Neuronal stem cell (in vitro differentiated cells): Measurements from ENCODE around the gene EDEM1.
"Not testable (repeated sequence)": the region's sequence is repeated elsewhere in the genome, so short reads cannot be mapped to it uniquely, and the experiment has no call there.

ENCODE experiments used
- DNase-seq: peaks from one replicate; pipeline ENCODE4 v3.0.0-alpha.2; 2013; ENCODE audit warnings: low spot score
- H2AFZ ChIP-seq: one replicate; pipeline ENCODE4 v1.6.1; 2013; ENCODE audit warnings: mild to moderate bottlenecking, low read length, inconsistent platforms
- H2AK5ac ChIP-seq: 2 replicates; pipeline ENCODE4 v1.6.1; 2013; ENCODE audit warnings: low read depth, mild to moderate bottlenecking, inconsistent platforms, low read length, moderate library complexity, mixed read lengths
- H2BK120ac ChIP-seq: 2 replicates; pipeline ENCODE4 v1.6.1; 2013; ENCODE audit warnings: low read depth, mild to moderate bottlenecking, inconsistent platforms, low read length, moderate library complexity, mixed read lengths
- H2BK12ac ChIP-seq: one replicate; pipeline ENCODE4 v1.6.1; 2013; ENCODE audit warnings: low read length, inconsistent platforms
- H2BK15ac ChIP-seq: 2 replicates; pipeline ENCODE4 v1.6.1; 2013; ENCODE audit warnings: mild to moderate bottlenecking, low read length, inconsistent platforms, mixed read lengths
- H2BK5ac ChIP-seq: one replicate; pipeline ENCODE4 v1.6.1; 2013; ENCODE audit warnings: inconsistent platforms, mild to moderate bottlenecking, low read length, moderate library complexity
- H3K14ac ChIP-seq: one replicate; pipeline ENCODE4 v1.6.1; 2013; ENCODE audit warnings: low read length, inconsistent platforms
- H3K18ac ChIP-seq: 2 replicates; pipeline ENCODE4 v1.6.1; 2013; ENCODE audit warnings: low read length, inconsistent platforms
- H3K23ac ChIP-seq: 2 replicates; pipeline ENCODE4 v1.6.1; 2013; ENCODE audit warnings: low read depth, mild to moderate bottlenecking, mixed read lengths, low read length, inconsistent platforms; ENCODE audit not compliant: poor library complexity
- H3K27ac ChIP-seq: replicated peaks from 3 replicates; pipeline ENCODE4 v1.5.1; 2013; ENCODE audit warnings: low read length, inconsistent platforms
- H3K27me3 ChIP-seq, 3 experiments: 2 replicates each; pipeline ENCODE4 v1.6.1; 2013; ENCODE audit warnings: low read length in 3 of 3, mild to moderate bottlenecking in 2 of 3, inconsistent platforms in 1 of 3, low read depth in 1 of 3, mixed read lengths in 1 of 3, moderate library complexity in 1 of 3; ENCODE audit not compliant: control insufficient read depth in 3 of 3, insufficient read depth in 3 of 3
- H3K36me3 ChIP-seq, 2 donors: replicated peaks in 1 of 2; 2 replicates each; pipeline ENCODE4 v1.6.1; 2013; ENCODE audit warnings: low read length in 2 of 2; ENCODE audit not compliant: control insufficient read depth in 2 of 2, insufficient read depth in 2 of 2
- H3K4ac ChIP-seq: 2 replicates; pipeline ENCODE4 v1.6.1; 2013; ENCODE audit warnings: inconsistent platforms, mild to moderate bottlenecking, low read length, moderate library complexity
- H3K4me1 ChIP-seq, 2 donors: 1 replicate in 1 of 2; 2 replicates in 1 of 2; pipeline ENCODE4 v1.6.1; 2013; ENCODE audit warnings: low read length in 2 of 2, low read depth in 1 of 2; ENCODE audit not compliant: control insufficient read depth in 2 of 2, insufficient read depth in 1 of 2
- H3K4me2 ChIP-seq: one replicate; pipeline ENCODE4 v1.6.1; 2013; ENCODE audit warnings: mild to moderate bottlenecking, low read length, inconsistent platforms; ENCODE audit not compliant: insufficient read depth, poor library complexity, severe bottlenecking
- H3K4me3 ChIP-seq, 2 donors: 2 replicates each; pipeline ENCODE4 v1.5.1; 2013; ENCODE audit warnings: low read length in 2 of 2, mild to moderate bottlenecking in 2 of 2, inconsistent platforms in 1 of 2, moderate library complexity in 1 of 2
- H3K79me1 ChIP-seq: one replicate; pipeline ENCODE4 v1.6.1; 2013; ENCODE audit warnings: low read depth, mild to moderate bottlenecking, inconsistent platforms, low read length, moderate library complexity
- H3K9ac ChIP-seq: one replicate; pipeline ENCODE4 v1.6.1; 2013; ENCODE audit warnings: mild to moderate bottlenecking, low read depth, low read length, inconsistent platforms; ENCODE audit not compliant: poor library complexity
- H3K9me3 ChIP-seq, 2 donors: replicated peaks in 1 of 2; 2 replicates each; pipeline versions ENCODE3 to v1.6.1; 2013; ENCODE audit warnings: low read length in 2 of 2, mild to moderate bottlenecking in 2 of 2, inconsistent platforms in 1 of 2, low read depth in 1 of 2, mixed read lengths in 1 of 2, moderate library complexity in 1 of 2; ENCODE audit not compliant: control insufficient read depth in 2 of 2, insufficient read depth in 1 of 2
- H4K8ac ChIP-seq: one replicate; pipeline ENCODE4 v1.6.1; 2013; ENCODE audit warnings: low read depth, mild to moderate bottlenecking, inconsistent platforms, low read length, moderate library complexity
- H4K91ac ChIP-seq: one replicate; pipeline ENCODE4 v1.6.1; 2013; ENCODE audit warnings: low read length, low read depth, mild to moderate bottlenecking, inconsistent platforms; ENCODE audit not compliant: poor library complexity
- WGBS, 2 donors: extraction: QIAGEN DNeasy Blood & Tissue Kit; methylation state at CpG; one replicate each; pipeline ENCODE4 v1.1.7; 2013; ENCODE audit warnings: missing lambda C conversion rate in 2 of 2, mixed read lengths in 1 of 2; ENCODE audit not compliant: insufficient read length in 2 of 2, insufficient replicate concordance in 1 of 2; ENCODE audit errors: extremely low coverage in 2 of 2; 5-methylcytosine and 5-hydroxymethylcytosine counted together

Gene EDEM1

DNA sequence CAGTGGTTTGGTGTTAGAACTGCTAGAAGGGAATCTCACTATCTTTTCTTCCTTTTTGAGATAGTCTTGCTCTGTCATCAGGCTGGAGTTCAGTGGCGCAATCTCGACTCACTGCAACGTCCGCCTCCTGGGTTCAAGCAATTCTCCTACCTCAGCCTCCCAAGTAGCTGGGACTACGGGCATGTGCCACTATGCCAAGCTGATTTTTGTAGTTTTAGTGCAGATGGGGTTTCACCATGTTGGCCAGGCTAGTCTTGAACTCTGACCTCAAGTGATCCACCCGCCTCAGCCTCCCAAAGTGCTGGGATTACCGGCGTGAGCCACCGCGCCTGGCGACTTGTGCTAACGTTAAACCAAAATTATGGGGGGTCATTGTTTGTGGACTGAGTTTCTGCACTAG, 3.8 kb upstream of the EDEM1 start:
- not testable (repeated sequence) for H2AK5ac ChIP-seq, DNase-seq, H3K14ac ChIP-seq, H3K4ac ChIP-seq, H2BK12ac ChIP-seq, H3K27me3 ChIP-seq, H3K4me2 ChIP-seq, H3K79me1 ChIP-seq, H3K9ac ChIP-seq, H3K9me3 ChIP-seq, H3K4me3 ChIP-seq, H4K8ac ChIP-seq, H2AFZ ChIP-seq, H3K18ac ChIP-seq, H2BK120ac ChIP-seq, H3K4me1 ChIP-seq, H4K91ac ChIP-seq, H3K27ac ChIP-seq, H3K23ac ChIP-seq, H2BK5ac ChIP-seq, H2BK15ac ChIP-seq
- no CpG with 5 or more reads among the region's 12 CpGs for WGBS, 2 donors
- H3K36me3 ChIP-seq, result peaks cover 0 to 38% of the 10 kb centered on the region in 2 donors

DNA sequence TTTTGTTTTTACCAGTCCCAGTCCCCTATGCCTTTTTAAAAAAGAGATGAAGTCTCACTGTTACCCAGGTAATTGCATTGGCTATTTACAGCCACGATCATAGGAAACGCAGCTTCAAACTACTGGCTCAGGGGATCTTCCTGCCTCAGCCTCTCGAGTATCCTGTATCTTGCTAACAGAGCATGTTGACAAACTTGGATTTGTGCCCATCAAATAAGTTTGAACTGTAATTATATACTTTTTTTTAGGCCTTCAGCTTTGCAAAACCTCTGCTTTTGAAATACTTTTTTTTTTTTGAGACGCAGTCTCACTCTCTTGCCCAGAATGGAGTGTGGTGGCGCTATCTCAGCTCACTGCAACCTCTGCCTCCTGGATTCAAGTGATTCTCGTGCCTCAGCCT, 3.0 kb upstream of the EDEM1 start:
- H2BK12ac ChIP-seq, result no peak overlapping the region
- no peak overlapping the region for H4K91ac ChIP-seq
- no peak overlapping the region for H2BK120ac ChIP-seq
- H4K8ac ChIP-seq, result no peak overlapping the region
- H3K79me1 ChIP-seq, result peaks cover 3% of the 10 kb centered on the region
- H2BK5ac ChIP-seq, result no peak overlapping the region
- H2BK15ac ChIP-seq, result no peak overlapping the region
- no peak overlapping the region for H3K18ac ChIP-seq
- H3K36me3 ChIP-seq, result peaks cover 0 to 32% of the 10 kb centered on the region in 2 donors
- H3K9me3 ChIP-seq, result no peaks in the 10 kb centered on the region
- H3K4me2 ChIP-seq, result no peak overlapping the region
- H2AK5ac ChIP-seq, result no peak overlapping the region
- no CpG with 5 or more reads among the region's 6 CpGs for WGBS, 2 donors
- no peak overlapping the region for H3K23ac ChIP-seq
- no peak for DNase-seq
- no peak overlapping the region for H3K27ac ChIP-seq
- H3K9ac ChIP-seq, result no peak overlapping the region
- peaks cover 3 to 5% of the 10 kb centered on the region in 2 donors for H3K4me1 ChIP-seq
- no peak overlapping the region for H3K14ac ChIP-seq
- no peaks in the 10 kb centered on the region for H3K27me3 ChIP-seq
- no peak overlapping the region for H3K4ac ChIP-seq
- no peak overlapping the region for H3K4me3 ChIP-seq
- no peak overlapping the region for H2AFZ ChIP-seq

DNA sequence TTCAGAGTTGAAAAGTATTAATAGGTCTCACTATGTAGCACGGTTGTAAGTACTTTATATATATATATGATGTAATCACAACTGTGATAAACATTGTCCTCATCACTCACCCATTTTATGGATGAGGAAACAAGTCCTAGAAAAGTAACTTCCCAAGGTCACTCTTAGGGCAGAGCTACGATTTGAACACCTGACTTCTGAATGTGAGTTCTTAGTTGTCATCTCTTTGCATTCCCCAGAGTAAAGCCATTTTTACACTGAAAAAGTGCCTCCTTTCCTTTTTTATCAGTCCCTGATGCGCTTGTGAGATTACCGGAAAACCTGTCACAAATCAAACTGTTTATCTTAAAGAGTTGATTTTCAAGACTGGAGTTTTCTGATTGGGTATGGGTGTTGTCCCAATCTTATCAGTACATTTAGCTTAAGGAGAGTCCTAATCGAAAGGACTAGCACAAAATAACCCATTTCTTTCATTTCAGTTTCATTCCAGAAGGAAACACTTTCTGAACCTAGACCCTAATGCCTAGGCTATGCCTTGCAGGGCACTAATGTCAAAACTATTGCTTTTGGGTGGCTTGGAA, 2.3 kb upstream of the EDEM1 start:
- no peaks in the 10 kb centered on the region for H3K9me3 ChIP-seq
- H2BK120ac ChIP-seq, result no peak overlapping the region
- H3K4me2 ChIP-seq, result no peak overlapping the region
- no peak overlapping the region for H3K18ac ChIP-seq
- H2BK15ac ChIP-seq, result no peak overlapping the region
- H4K91ac ChIP-seq, result no peak overlapping the region
- H3K27ac ChIP-seq, result no peak overlapping the region
- no peak overlapping the region for H3K4me3 ChIP-seq
- H4K8ac ChIP-seq, result no peak overlapping the region
- H2BK12ac ChIP-seq, result no peak overlapping the region
- no peak overlapping the region for H2AFZ ChIP-seq
- no peaks in the 10 kb centered on the region for H3K27me3 ChIP-seq
- H3K23ac ChIP-seq, result no peak overlapping the region
- H2BK5ac ChIP-seq, result no peak overlapping the region
- DNase-seq, result no peak
- peaks cover 3% of the 10 kb centered on the region for H3K79me1 ChIP-seq
- no peak overlapping the region for H3K14ac ChIP-seq
- no peak overlapping the region for H3K9ac ChIP-seq
- WGBS, 2 donors, result no CpG with 5 or more reads among the region's 5 CpGs
- no peak overlapping the region for H2AK5ac ChIP-seq
- peaks cover 0 to 28% of the 10 kb centered on the region in 2 donors for H3K36me3 ChIP-seq
- H3K4ac ChIP-seq, result no peak overlapping the region
- H3K4me1 ChIP-seq, result peaks cover 3 to 5% of the 10 kb centered on the region in 2 donors

DNA sequence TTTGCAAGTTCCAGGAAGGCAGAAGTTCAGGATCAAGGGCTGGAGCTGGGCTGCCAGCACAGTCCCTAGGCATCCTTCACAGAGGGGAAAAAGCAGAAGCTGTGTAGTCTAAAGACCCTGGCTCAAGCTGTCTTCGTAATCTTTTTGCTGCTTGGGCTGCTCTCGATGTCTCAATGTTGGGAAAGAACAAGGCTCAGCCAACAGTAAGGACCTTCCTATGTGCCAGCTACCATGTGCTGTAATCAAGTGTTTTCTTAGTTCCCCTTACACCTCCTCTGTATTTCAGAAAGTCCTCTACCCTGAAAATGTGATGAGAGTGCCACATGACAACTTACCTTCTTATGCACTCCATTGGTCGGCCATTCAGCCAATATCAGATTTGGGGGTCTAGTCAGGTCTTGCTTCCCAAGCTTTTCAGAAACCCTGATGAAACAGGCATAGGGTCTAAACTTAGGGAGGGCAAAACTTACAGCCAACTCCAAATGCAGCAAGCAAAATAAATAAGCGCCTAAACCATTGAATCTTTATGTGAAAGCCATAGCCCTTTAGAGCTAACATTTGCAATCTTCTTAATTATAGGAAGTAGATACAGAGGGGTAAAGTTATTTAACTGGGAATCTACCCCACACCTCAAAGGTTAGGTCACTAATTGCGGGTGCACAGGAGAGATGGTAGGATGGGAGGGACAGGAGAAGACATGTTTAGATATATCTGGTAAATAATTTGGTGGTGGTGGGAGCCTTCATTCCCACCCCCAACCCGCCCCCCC, 1.2 kb upstream of the EDEM1 start:
- no peak overlapping the region for H2BK120ac ChIP-seq
- no peak overlapping the region for H3K14ac ChIP-seq
- no peak overlapping the region for H2BK15ac ChIP-seq
- H3K23ac ChIP-seq, result no peak overlapping the region
- peaks cover 3 to 5% of the 10 kb centered on the region in 2 donors for H3K4me1 ChIP-seq
- H3K9me3 ChIP-seq, result no peaks in the 10 kb centered on the region
- peaks cover 0 to 22% of the 10 kb centered on the region in 2 donors for H3K36me3 ChIP-seq
- H3K4me2 ChIP-seq, result no peak overlapping the region
- H3K79me1 ChIP-seq, result peaks cover 3% of the 10 kb centered on the region
- H3K9ac ChIP-seq, result no peak overlapping the region
- no peak overlapping the region for H3K18ac ChIP-seq
- no peak overlapping the region for H2BK5ac ChIP-seq
- peak overlapping the region in 1 of 2 donors; percentile 49 for H3K4me3 ChIP-seq
- no peak for DNase-seq
- H4K8ac ChIP-seq, result no peak overlapping the region
- no peak overlapping the region for H3K27ac ChIP-seq
- no peak overlapping the region for H2BK12ac ChIP-seq
- no CpG with 5 or more reads among the region's 6 CpGs for whole genome bisulfite sequencing, 2 donors
- H2AFZ ChIP-seq, result no peak overlapping the region
- H3K27me3 ChIP-seq, result no peaks in the 10 kb centered on the region
- no peak overlapping the region for H2AK5ac ChIP-seq
- no peak overlapping the region for H3K4ac ChIP-seq
- no peak overlapping the region for H4K91ac ChIP-seq
